Coronary artery (tissue), 2 donors: ENCODE results near the gene CTRL.
A peak's percentile ranks its signal among the peaks of the same experiment; 100 is the strongest.
"Not testable (repeated sequence)": the region's sequence is repeated elsewhere in the genome, so short reads cannot be mapped to it uniquely, and the experiment has no call there.

Source experiments
- DNase-seq: peaks from one replicate; pipeline ENCODE4 v3.0.0-alpha.2; 2017; ENCODE audit warnings: low spot score
- H3K27ac ChIP-seq, 2 donors: fragments of 200-600 bp; sonication (generic); one replicate each; pipeline ENCODE4 v1.5.1; 2016 to 2019
- H3K4me3 ChIP-seq: fragments of 200-600 bp; sonication (generic); 2 replicates; pipeline ENCODE4 v1.5.1; 2016; ENCODE audit warnings: mild to moderate bottlenecking, moderate library complexity
- CTCF ChIP-seq: fragments of 200-600 bp; sonication (generic); IDR thresholded peaks from one replicate; pipeline ENCODE4 v1.5.1; 2019; ENCODE audit warnings: antibody characterized with exemption

The CTRL gene

DNA sequence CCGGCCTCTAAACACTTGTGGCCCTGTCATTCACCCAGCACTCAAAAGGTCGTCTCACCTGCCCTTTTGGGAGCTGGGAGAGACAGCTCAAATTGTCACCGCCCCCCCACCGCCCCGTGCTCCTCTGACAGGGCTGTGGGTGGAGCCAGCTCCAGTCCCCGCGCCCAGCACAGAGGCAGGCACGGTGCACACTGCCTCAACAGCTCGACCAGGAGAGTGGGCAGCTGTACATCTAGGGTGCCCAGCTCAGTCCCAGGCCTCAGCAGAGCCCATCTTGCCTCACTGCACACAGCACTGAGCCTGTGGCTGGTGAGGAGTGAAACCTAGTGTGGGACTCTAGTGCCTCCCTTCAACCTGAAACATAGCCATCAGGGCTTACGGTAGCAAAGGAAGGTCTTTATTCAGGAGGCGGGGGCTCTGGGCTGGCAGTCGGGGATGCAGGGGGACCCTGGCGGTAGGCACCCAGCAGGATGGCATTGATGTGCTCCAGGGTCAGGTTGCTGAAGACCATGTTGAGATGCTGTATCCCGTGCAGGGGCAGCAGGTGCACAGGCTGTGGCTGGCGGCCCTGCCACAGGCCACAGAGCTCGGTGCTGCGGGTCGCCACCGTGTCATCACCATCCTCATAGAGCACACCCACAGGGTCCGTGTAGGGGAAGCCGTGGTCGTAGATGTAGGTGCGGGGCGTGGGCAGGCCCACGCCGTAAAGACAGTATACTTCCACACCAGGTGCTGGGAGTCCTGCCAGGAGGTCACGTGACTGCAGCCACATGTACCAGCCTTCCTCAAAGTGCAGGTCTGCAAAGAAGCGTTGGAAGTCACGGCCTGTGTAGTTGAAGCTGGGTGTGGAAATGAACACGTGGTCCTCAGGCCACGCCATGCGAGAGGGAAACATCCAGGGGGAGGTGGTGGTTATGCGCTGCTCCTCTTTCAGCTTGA lies 8.1 kb upstream of the CTRL start:
- DNase-seq, result no peak
- TF ChIP-seq CTCF, result no peak
- Histone ChIP-seq H3K4me3 (no peak overlapping the region), H3K27ac (no peak overlapping the region)

DNA sequence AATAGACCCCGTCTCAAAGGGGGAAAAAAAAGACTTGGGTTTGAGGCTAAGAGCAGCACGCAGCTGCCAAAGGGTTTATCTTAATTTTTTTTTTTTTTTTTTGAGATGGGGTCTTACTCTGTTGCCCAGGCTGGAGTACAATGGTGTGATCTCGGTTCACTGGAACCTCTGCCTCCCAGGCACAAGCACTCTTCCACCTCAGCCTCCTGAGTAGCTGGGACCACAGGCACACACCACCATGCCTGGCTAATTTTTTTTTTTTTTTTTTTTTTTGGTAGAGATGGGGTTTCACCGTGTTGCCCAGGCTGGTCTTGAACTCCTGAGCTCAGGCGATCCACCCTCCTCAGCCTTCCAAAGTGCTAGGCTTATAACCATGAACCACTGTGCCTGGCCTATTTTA lies 6.1 kb upstream of the CTRL start:
- not testable (repeated sequence) for H3K27ac ChIP-seq, DNase-seq, H3K4me3 ChIP-seq

- H3K27ac ChIP-seq, result peak overlapping the region; percentile 86 to 94
- no peak for TF ChIP-seq CTCF
- H3K4me3 ChIP-seq, result peak overlapping the region; percentile 88
- DNase-seq, result no peak
These were observed 5.4 kb upstream of the CTRL start for GRCh38 chr16:67936880-67937605.

DNA sequence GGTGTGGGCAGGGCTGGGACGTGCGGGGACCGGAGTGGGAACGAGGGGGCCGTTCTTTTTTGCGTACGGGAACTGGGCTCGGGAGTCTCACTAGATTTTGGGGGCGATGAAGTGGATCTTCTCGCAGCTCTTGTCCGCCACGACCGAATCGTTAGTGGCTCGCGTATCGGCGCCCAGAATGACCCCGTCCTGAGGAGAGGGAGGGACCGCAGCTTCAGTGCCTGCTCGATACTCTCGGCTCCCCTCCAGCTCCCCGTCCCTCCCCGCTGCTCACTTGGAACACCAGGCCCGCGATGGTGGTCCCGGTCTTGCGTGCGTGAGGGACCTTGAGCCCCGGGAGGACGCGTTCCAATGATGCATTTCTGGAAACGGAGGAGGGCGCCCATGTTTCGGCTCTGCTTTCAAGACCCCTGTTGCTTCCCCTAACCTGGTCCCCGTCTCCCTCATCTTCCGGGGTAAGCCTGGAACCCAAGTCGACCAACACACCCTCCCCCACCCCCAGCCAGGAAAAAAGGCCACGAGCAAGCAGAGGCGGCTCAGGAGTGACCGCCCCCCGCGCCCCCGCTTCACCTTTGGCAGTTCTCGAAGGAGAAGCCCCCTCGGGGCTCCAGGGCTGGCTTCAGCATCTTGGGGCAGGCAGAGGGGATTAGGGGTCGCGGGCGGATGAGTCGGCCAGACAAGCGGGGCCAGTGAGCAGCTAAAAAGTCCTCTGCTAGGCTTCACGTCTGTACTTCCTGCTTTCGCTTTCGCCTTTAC lies 4.6 kb upstream of the CTRL start, which contains the start of gene PSMB10:
PSMB10 (minus strand) TSS at position 727 of the 756 bp plus-strand sequence; CDS start at position 626, 101 bp downstream.
- DNase-seq, result no peak

DNA sequence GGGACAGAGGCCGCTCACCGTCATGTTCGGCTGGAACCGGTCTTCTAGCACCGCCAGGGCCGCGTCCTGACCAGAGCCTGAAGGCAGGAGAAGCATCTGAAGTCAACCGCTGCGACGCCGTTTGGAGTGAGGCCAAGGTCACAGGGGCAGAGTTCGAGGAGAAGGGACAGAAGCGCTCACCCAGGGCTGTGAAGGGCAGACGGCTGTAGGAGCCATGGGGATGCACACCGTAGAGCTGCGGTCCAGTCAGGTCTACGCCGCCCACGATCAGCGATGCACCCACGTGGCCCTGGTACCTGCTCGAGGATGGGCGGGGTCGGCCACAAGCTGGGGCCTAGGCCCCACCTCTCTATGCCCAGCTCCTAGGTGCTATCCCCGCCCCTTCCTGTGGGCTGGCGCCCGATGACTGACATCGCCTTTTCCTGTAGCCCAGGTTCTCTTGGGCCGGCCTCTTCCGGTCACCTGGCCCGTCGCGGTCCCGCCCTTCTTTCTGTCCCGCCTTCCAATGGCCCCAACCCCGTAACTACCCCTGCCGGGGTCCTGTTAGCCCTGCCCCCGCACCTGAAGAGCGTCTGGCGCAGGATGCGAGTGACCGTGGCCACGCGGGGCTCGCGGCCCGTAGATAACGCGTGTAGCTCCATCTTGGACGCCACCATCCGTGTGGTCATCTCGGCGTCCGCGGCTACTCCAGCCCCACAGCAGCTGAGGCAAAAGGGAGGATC lies 3.9 kb upstream of the CTRL start:
- DNase-seq, result peak; percentile 94
- Histone ChIP-seq H3K4me3 (peak overlapping the region; percentile 88), H3K27ac (peak overlapping the region; percentile 86 to 94)
- no peak for TF ChIP-seq CTCF

More for the DNA sequence above, 4.6 kb upstream of the CTRL start, which contains the start of gene PSMB10:
- Histone ChIP-seq H3K27ac (peak within 1 kb of the TSS; percentile 86 to 94), H3K4me3 (peak within 1 kb of the TSS; percentile 88)
- no peak for TF ChIP-seq CTCF

DNA sequence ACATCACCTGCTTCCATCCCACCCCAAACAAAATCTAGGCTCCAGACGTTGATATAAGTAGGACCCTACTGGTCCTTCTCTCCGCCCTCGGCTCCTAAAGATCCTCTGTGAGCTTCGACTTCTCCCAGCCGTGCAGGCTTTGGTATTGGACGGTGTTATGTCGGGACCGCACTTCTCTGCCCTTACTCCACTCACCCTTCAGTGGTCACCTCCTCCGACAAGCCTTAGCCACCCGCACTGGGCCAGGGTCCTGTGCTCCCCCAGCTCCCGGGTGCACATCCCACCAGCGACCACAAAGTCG lies 3.4 kb upstream of the CTRL start:
- Histone ChIP-seq H3K27ac (peak overlapping the region; percentile 86 to 94), H3K4me3 (peak overlapping the region; percentile 88)
- DNase-seq, result no peak
- no peak for TF ChIP-seq CTCF
